ENCODE data around the gene LEF1. TPM values are rescaled to one million over a fixed set of nuclear protein-coding genes. Genes with fewer than 3 reads are reported as not detected.

Gene LEF1
- total RNA-seq, 1 experiment from 2014 or later, result 0.54 TPM

- ATAC-seq (no peak), DNase-seq (ENCODE audit: low read depth, low spot score) (no peak)
- TF ChIP-seq, protein P1, sequence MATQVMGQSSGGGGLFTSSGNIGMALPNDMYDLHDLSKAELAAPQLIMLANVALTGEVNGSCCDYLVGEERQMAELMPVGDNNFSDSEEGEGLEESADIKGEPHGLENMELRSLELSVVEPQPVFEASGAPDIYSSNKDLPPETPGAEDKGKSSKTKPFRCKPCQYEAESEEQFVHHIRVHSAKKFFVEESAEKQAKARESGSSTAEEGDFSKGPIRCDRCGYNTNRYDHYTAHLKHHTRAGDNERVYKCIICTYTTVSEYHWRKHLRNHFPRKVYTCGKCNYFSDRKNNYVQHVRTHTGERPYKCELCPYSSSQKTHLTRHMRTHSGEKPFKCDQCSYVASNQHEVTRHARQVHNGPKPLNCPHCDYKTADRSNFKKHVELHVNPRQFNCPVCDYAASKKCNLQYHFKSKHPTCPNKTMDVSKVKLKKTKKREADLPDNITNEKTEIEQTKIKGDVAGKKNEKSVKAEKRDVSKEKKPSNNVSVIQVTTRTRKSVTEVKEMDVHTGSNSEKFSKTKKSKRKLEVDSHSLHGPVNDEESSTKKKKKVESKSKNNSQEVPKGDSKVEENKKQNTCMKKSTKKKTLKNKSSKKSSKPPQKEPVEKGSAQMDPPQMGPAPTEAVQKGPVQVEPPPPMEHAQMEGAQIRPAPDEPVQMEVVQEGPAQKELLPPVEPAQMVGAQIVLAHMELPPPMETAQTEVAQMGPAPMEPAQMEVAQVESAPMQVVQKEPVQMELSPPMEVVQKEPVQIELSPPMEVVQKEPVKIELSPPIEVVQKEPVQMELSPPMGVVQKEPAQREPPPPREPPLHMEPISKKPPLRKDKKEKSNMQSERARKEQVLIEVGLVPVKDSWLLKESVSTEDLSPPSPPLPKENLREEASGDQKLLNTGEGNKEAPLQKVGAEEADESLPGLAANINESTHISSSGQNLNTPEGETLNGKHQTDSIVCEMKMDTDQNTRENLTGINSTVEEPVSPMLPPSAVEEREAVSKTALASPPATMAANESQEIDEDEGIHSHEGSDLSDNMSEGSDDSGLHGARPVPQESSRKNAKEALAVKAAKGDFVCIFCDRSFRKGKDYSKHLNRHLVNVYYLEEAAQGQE (IDR thresholded peaks at IDR 0.05; ENCODE audit: insufficient read depth in 1 of 2, low read depth in 2 of 2, low read length in 1 of 2), result no peak
- no peak for TF ChIP-seq TCF7L2 (IDR thresholded peaks at IDR 0.05; ENCODE audit: low read depth, low read length)
- TF ChIP-seq, protein P2, sequence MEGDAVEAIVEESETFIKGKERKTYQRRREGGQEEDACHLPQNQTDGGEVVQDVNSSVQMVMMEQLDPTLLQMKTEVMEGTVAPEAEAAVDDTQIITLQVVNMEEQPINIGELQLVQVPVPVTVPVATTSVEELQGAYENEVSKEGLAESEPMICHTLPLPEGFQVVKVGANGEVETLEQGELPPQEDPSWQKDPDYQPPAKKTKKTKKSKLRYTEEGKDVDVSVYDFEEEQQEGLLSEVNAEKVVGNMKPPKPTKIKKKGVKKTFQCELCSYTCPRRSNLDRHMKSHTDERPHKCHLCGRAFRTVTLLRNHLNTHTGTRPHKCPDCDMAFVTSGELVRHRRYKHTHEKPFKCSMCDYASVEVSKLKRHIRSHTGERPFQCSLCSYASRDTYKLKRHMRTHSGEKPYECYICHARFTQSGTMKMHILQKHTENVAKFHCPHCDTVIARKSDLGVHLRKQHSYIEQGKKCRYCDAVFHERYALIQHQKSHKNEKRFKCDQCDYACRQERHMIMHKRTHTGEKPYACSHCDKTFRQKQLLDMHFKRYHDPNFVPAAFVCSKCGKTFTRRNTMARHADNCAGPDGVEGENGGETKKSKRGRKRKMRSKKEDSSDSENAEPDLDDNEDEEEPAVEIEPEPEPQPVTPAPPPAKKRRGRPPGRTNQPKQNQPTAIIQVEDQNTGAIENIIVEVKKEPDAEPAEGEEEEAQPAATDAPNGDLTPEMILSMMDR (IDR thresholded peaks at IDR 0.05), result no peak
- no peak for TF ChIP-seq SIN3A (IDR thresholded peaks at IDR 0.05; ENCODE audit: borderline replicate concordance, insufficient read depth, low read depth, low read length)
- TF ChIP-seq POLR2AphosphoS5 (IDR thresholded peaks at IDR 0.05; ENCODE audit: low read depth, low read length), result no peak
- no peaks in the 10 kb centered on the region for H3K9me3 ChIP-seq (ENCODE audit: control insufficient read depth, insufficient read depth, low read depth, low read length)
- H3K27ac ChIP-seq (ENCODE audit: low read length), result no peak overlapping the region
- BruUV-seq (replicated peaks), result no TSS peak
- H3K27me3 ChIP-seq (ENCODE audit: control insufficient read depth, insufficient read depth, low read length), result no peaks in the 10 kb centered on the region; the same call in 1 of the 2 replicates
- no peak overlapping the region for H3K4me3 ChIP-seq (ENCODE audit: low read depth in 2 of 2, low read length in 2 of 2)
- H3K4me1 ChIP-seq (ENCODE audit: control insufficient read depth, insufficient read depth, low read length), result no peaks in the 10 kb centered on the region
- H3K36me3 ChIP-seq (ENCODE audit: control insufficient read depth, insufficient read depth, low read length), result no peaks in the 10 kb centered on the region
- in situ Hi-C loops (cut with HindIII; ENCODE audit: low pct_unique_long_range_greater_than_20kb, low sequenced_read_pairs) (no loop called here), intact Hi-C loops (cut with micrococcal nuclease; ENCODE audit: unreplicated experiment) (loop anchor here (10.0 kb wide), 1 partner anchor 506 kb away; no protein-coding TSS in a partner anchor)
- CTCF ChIA-PET, result interaction anchor here (0.6 kb wide), 1 partner anchor 1358 kb away, joined by 3 read pairs; no protein-coding TSS in a partner anchor
- POLR2A ChIA-PET, result no interaction called here
These were observed 100.3 kb downstream of the LEF1 start for GRCh38 chr4:108068442-108068841.

DNA sequence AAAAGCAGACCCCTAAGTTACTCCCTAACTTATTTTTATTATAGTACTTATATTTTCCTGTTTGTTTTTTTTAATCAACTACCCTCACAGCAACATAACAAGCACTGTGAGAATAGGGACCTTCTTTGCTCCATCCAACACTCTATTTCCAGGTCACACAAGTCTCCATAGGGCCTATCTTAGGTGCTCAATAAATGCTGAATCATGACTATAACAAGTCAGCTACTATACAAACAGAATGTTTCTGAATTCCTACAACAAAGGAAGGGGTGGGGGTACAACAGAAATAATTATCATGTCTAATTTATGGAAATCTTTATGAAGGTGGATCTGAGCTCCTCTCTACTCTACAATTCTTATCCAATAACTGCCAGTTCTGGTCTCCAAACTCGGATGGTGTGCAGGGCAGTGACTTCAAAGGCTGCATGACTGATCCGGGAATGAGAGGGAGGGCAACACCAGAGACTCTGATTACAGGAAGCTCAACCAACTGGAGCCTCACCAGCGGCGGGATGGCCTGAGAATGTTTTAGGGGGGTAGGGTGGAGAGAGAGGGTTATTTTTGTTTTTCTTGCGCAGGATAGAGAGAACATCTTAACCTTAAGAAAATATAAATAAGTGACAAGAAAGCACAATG, 107.9 kb downstream of the LEF1 start:
- ATAC-seq (no peak), DNase-seq (ENCODE audit: low read depth, low spot score) (no peak)
- Histone ChIP-seq H3K36me3 (ENCODE audit: control insufficient read depth, insufficient read depth, low read length) (no peaks in the 10 kb centered on the region), H3K27ac (ENCODE audit: low read length) (no peak overlapping the region), H3K4me1 (ENCODE audit: control insufficient read depth, insufficient read depth, low read length) (no peaks in the 10 kb centered on the region), H3K27me3 (ENCODE audit: control insufficient read depth, insufficient read depth, low read length) (no peaks in the 10 kb centered on the region), H3K4me3 (ENCODE audit: low read depth in 2 of 2, low read length in 2 of 2) (no peak overlapping the region), H3K9me3 (ENCODE audit: control insufficient read depth, insufficient read depth, low read depth, low read length) (no peaks in the 10 kb centered on the region)
- BruUV-seq (replicated peaks), result no TSS peak
- ChIA-PET CTCF (no interaction called here), POLR2A (no interaction called here)
- TF ChIP-seq, protein P2 (IDR thresholded peaks at IDR 0.05), result no peak
- TF ChIP-seq, protein P1 (IDR thresholded peaks at IDR 0.05; ENCODE audit: insufficient read depth in 1 of 2, low read depth in 2 of 2, low read length in 1 of 2), result no peak
- no peak for TF ChIP-seq TCF7L2 (IDR thresholded peaks at IDR 0.05; ENCODE audit: low read depth, low read length)
- TF ChIP-seq POLR2AphosphoS5 (IDR thresholded peaks at IDR 0.05; ENCODE audit: low read depth, low read length), result no peak
- no peak for TF ChIP-seq SIN3A (IDR thresholded peaks at IDR 0.05; ENCODE audit: borderline replicate concordance, insufficient read depth, low read depth, low read length)
- in situ Hi-C loops (cut with HindIII; ENCODE audit: low pct_unique_long_range_greater_than_20kb, low sequenced_read_pairs) (no loop called here), intact Hi-C loops (cut with micrococcal nuclease; ENCODE audit: unreplicated experiment) (loop anchor here (10.0 kb wide), 1 partner anchor 514 kb away; no protein-coding TSS in a partner anchor)
